ENCODE results near the gene SBF2.

DNA sequence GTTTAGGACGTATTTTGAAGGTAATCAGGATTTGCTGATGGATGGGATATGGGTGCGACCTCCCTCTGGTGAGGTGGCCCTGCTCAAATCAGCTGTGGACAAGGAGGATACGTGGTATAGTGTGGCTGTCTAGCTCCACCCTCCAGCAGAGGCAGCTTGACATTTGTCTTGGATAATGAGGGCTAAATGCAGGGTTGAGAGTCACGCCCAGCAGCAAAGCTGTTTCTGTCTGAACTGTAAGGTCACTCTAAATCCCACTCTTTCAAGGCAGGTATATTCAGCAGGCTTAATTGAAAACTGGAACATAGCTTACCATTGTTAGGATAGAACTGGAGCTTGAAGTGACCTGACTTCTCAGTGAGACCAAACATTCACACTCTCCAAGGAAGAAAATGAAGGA lies 531.5 kb downstream of the SBF2 start:
- TF ChIP-seq, protein P1, sequence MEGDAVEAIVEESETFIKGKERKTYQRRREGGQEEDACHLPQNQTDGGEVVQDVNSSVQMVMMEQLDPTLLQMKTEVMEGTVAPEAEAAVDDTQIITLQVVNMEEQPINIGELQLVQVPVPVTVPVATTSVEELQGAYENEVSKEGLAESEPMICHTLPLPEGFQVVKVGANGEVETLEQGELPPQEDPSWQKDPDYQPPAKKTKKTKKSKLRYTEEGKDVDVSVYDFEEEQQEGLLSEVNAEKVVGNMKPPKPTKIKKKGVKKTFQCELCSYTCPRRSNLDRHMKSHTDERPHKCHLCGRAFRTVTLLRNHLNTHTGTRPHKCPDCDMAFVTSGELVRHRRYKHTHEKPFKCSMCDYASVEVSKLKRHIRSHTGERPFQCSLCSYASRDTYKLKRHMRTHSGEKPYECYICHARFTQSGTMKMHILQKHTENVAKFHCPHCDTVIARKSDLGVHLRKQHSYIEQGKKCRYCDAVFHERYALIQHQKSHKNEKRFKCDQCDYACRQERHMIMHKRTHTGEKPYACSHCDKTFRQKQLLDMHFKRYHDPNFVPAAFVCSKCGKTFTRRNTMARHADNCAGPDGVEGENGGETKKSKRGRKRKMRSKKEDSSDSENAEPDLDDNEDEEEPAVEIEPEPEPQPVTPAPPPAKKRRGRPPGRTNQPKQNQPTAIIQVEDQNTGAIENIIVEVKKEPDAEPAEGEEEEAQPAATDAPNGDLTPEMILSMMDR (IDR thresholded peaks at IDR 0.05) = no peak
- no peak for TF ChIP-seq POLR2A (IDR thresholded peaks at IDR 0.05)
